Measurements from ENCODE around the gene RBFOX2. TPM values are rescaled to one million over a fixed set of nuclear protein-coding genes. Genes with fewer than 3 reads are reported as not detected.

RBFOX2 gene
- polyA plus RNA-seq, 1 of the 3 experiments (the other 2 are of a cell fraction) = 115 TPM

- Histone ChIP-seq H3K9me2 (no peaks in the 10 kb centered on the region), H3K27ac (ENCODE audit: low read depth in 2 of 2, low read length in 1 of 2) (no peak overlapping the region), H3K4me3 (ENCODE audit: low read depth in 2 of 2, low read length in 1 of 2) (no peak overlapping the region), H4K20me1 (ENCODE audit: insufficient read depth) (peaks cover 90% of the 10 kb centered on the region; the same call in 1 of the 2 replicates), H3K36me3 (replicated peaks in 1 of 2; ENCODE audit: control insufficient read depth in 1 of 2, insufficient read depth in 2 of 2, low read length in 1 of 2) (peaks cover 0 to 4% of the 10 kb centered on the region in 2 experiments), H3K27me3 (ENCODE audit: insufficient read depth) (no peaks in the 10 kb centered on the region), H3K4me1 (ENCODE audit: control insufficient read depth in 1 of 2, insufficient read depth in 2 of 2, low read depth in 1 of 2, low read length in 1 of 2) (peaks cover 24 to 40% of the 10 kb centered on the region in 2 experiments), H3F3A (replicated peaks; ENCODE audit: insufficient read depth) (peaks cover 12% of the 10 kb centered on the region), H3K9me3 (no peaks in the 10 kb centered on the region), H3K4me2 (no peak overlapping the region), H3K9ac (no peak overlapping the region), H3K79me2 (ENCODE audit: insufficient read depth) (peaks cover 43% of the 10 kb centered on the region), H2AFZ (ENCODE audit: low read depth) (no peak overlapping the region)
- 95% methylated on average over 2 of the region's 2 CpGs for WGBS (ENCODE audit: low lambda C conversion rate)
- no peak for TF ChIP-seq GATA2 (CRISPR knock-in tag; IDR thresholded peaks at IDR 0.05)
- no peak for TF ChIP-seq USF2 (IDR thresholded peaks at IDR 0.05; ENCODE audit: borderline replicate concordance, low read depth, low read length)
- no peak for TF ChIP-seq ELF1 (IDR thresholded peaks at IDR 0.05)
- no peak for TF ChIP-seq SMC3 (IDR thresholded peaks at IDR 0.05; ENCODE audit: low read depth, low read length)
- TF ChIP-seq IRF3 (IDR thresholded peaks at IDR 0.05; ENCODE audit: low read depth, low read length) = no peak
- TF ChIP-seq RFX5 (IDR thresholded peaks at IDR 0.05; ENCODE audit: low read length) = no peak
- TF ChIP-seq ZBTB33 (IDR thresholded peaks at IDR 0.05; ENCODE audit: borderline replicate concordance, low read depth) = no peak
- ChIA-PET POLR2A (no interaction called here), CTCF (no interaction called here)
- DNase-seq = no peak
Measured at GRCh38 chr22:35888181-35888870, 140.3 kb downstream of the RBFOX2 start.

GRCh38 chr22:35887296-35887875 is 141.2 kb downstream of the RBFOX2 start:
- Histone ChIP-seq H3K9ac (no peak overlapping the region), H3K79me2 (ENCODE audit: insufficient read depth) (peaks cover 38% of the 10 kb centered on the region), H3K27me3 (ENCODE audit: insufficient read depth) (no peaks in the 10 kb centered on the region), H3K9me2 (no peaks in the 10 kb centered on the region), H3K9me3 (no peaks in the 10 kb centered on the region), H3K4me1 (ENCODE audit: control insufficient read depth in 1 of 2, insufficient read depth in 2 of 2, low read depth in 1 of 2, low read length in 1 of 2) (peaks cover 24 to 40% of the 10 kb centered on the region in 2 experiments), H2AFZ (ENCODE audit: low read depth) (no peak overlapping the region), H3K4me2 (no peak overlapping the region), H4K20me1 (ENCODE audit: insufficient read depth) (peaks cover 90% of the 10 kb centered on the region; the same call in 1 of the 2 replicates), H3K4me3 (ENCODE audit: low read depth in 2 of 2, low read length in 1 of 2) (no peak overlapping the region), H3F3A (replicated peaks; ENCODE audit: insufficient read depth) (peaks cover 17% of the 10 kb centered on the region), H3K27ac (ENCODE audit: low read depth in 2 of 2, low read length in 1 of 2) (no peak overlapping the region), H3K36me3 (replicated peaks in 1 of 2; ENCODE audit: control insufficient read depth in 1 of 2, insufficient read depth in 2 of 2, low read length in 1 of 2) (peaks cover 0 to 4% of the 10 kb centered on the region in 2 experiments)
- POLR2A ChIA-PET = no interaction called here
- no peak for DNase-seq
- WGBS (ENCODE audit: low lambda C conversion rate) = 92% methylated on average over 2 of the region's 2 CpGs
- CTCF ChIA-PET = no interaction called here
- no peak for TF ChIP-seq JUND (IDR thresholded peaks at IDR 0.05)
- TF ChIP-seq CHD2 (IDR thresholded peaks at IDR 0.05; ENCODE audit: low read length, partially characterized antibody) = no peak
- TF ChIP-seq USF1 (IDR thresholded peaks at IDR 0.05; ENCODE audit: borderline replicate concordance, low read depth) = no peak
- TF ChIP-seq PBX3 (IDR thresholded peaks at IDR 0.05) = no peak
- no peak for TF ChIP-seq TCF12 (IDR thresholded peaks at IDR 0.05)
- TF ChIP-seq RCOR1 (IDR thresholded peaks at IDR 0.05; ENCODE audit: low read length) = no peak
- TF ChIP-seq EZH2phosphoT487 (IDR thresholded peaks at IDR 0.05; ENCODE audit: borderline replicate concordance, low read depth) = no peak
- no peak for TF ChIP-seq FOXM1 (IDR thresholded peaks at IDR 0.05; ENCODE audit: low read depth)
- TF ChIP-seq GATA2 (CRISPR knock-in tag; IDR thresholded peaks at IDR 0.05) = no peak
- TF ChIP-seq FOXJ3 (CRISPR knock-in tag; IDR thresholded peaks at IDR 0.05) = no peak
- no peak for TF ChIP-seq IRF3 (IDR thresholded peaks at IDR 0.05; ENCODE audit: low read depth, low read length)
- no peak for TF ChIP-seq RFX5 (IDR thresholded peaks at IDR 0.05; ENCODE audit: low read length)
- TF ChIP-seq MAX (IDR thresholded peaks at IDR 0.05; ENCODE audit: low read depth) = no peak
